ELR (cell line): ENCODE data around the gene SPPL2C.
A peak's percentile ranks its signal among the peaks of the same experiment; 100 is the strongest.
"Not testable (repeated sequence)": the region's sequence is repeated elsewhere in the genome, so short reads cannot be mapped to it uniquely, and the experiment has no call there.

Experiments
- DNase-seq: peaks from one replicate; pipeline ENCODE4 v3.0.0-alpha.2; 2015; ENCODE audit warnings: low read depth

SPPL2C gene

GRCh38 chr17:45850011-45850410 lies 5.3 kb downstream of the SPPL2C start:
- no peak for DNase-seq

- no peak for DNase-seq
Measured at GRCh38 chr17:45850468-45850867, 5.8 kb downstream of the SPPL2C start.

GRCh38 chr17:45851022-45851421 lies 6.3 kb downstream of the SPPL2C start:
- no peak for DNase-seq

- no peak for DNase-seq
Measured at GRCh38 chr17:45851464-45851863, 6.8 kb downstream of the SPPL2C start.

GRCh38 chr17:45851873-45852272 lies 7.2 kb downstream of the SPPL2C start:
- DNase-seq, result no peak

GRCh38 chr17:45852535-45853297 lies 8.0 kb downstream of the SPPL2C start:
- peak; percentile 75 for DNase-seq

GRCh38 chr17:45854209-45854608 lies 9.5 kb downstream of the SPPL2C start:
- DNase-seq, result no peak

- peak; percentile 50 for DNase-seq
Measured at GRCh38 chr17:45855691-45856336, 11.1 kb downstream of the SPPL2C start.

GRCh38 chr17:45857977-45858708 lies 13.5 kb downstream of the SPPL2C start:
- DNase-seq, result peak; percentile 46

- no peak for DNase-seq
Measured at GRCh38 chr17:45861165-45861564, 16.5 kb downstream of the SPPL2C start.

- DNase-seq, result not testable (repeated sequence)
Measured at GRCh38 chr17:45862127-45862526, 17.4 kb downstream of the SPPL2C start.

GRCh38 chr17:45863857-45864654 lies 19.4 kb downstream of the SPPL2C start:
- DNase-seq, result no peak

GRCh38 chr17:45867171-45867570 lies 22.5 kb downstream of the SPPL2C start:
- DNase-seq, result no peak

- DNase-seq, result no peak
Measured at GRCh38 chr17:45867702-45868101, 23.0 kb downstream of the SPPL2C start.

- DNase-seq, result no peak
Measured at GRCh38 chr17:45868276-45868675, 23.6 kb downstream of the SPPL2C start.

GRCh38 chr17:45869676-45870341 lies 25.1 kb downstream of the SPPL2C start:
- DNase-seq, result no peak

- DNase-seq, result no peak
Measured at GRCh38 chr17:45870342-45870974, 25.8 kb downstream of the SPPL2C start.

- DNase-seq, result no peak
Measured at GRCh38 chr17:45871718-45872117, 27.0 kb downstream of the SPPL2C start.

GRCh38 chr17:45873728-45874127 lies 29.0 kb downstream of the SPPL2C start:
- DNase-seq, result peak; percentile 33

GRCh38 chr17:45874151-45874550 lies 29.5 kb downstream of the SPPL2C start:
- DNase-seq, result no peak

GRCh38 chr17:45876539-45876938 lies 31.9 kb downstream of the SPPL2C start:
- no peak for DNase-seq
